Erythroblast (primary cell): ENCODE measurements around the gene OR6K2.

Source experiments
- GATA1 ChIP-seq: IDR thresholded peaks from 2 replicates; pipeline ENCODE4 v1.6.1; 2011; ENCODE audit warnings: low read depth, mild to moderate bottlenecking, control low read depth, low read length, moderate library complexity
- POLR2A ChIP-seq: IDR thresholded peaks from 2 replicates; pipeline ENCODE4 v1.6.1; 2011; ENCODE audit warnings: mild to moderate bottlenecking, low read length

DNA sequence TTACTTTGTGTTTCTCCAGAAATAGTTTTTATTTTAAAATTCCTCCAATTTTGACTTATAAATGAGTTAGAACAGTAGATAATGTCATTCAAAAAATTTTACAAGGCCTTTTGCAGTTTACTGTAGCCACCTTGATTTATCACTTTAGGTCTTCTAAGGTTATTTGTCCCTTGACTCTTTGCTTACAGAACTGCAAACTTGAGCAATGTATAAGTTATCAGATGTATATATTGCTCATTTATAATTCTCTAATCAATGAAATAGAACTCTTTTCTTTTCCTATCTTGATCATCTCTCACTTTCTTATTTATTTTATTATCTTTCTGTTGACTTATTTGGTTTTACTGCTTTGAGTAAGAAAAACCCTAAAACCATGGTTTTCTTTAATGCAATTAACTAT is 8.1 kb downstream of the OR6K2 start:
- TF ChIP-seq POLR2A (no peak), GATA1 (no peak)
